Amygdala (tissue), 56 donors: ENCODE results near the gene TFF1.

Experiments
- DNase-seq, 56 donors: peaks; one replicate each; lab custom pipeline; 2025; lab: John Stamatoyannopoulos, UW

TFF1 gene

GRCh38 chr21:42330380-42331371, 35.7 kb downstream of the TFF1 start:
- DNase-seq: no peak

DNA sequence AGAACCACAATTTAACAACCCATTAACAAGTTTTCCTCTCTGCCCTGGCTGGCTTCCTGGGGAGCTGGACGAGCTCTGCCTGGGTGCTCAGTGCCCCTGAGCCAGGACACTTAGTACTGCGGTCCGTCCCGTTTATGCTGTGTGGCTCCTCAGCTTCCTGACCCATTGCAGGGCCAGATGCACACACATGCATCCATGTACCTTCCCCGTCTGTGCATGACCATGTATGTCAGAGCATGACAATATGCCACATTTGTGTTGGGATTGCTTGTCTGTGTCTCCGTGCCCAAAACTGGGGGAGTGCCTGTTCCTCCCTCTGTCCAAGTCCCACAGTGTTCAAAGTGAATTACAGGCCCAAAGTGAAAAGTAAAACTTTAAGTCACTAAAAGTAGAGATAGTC, 41.4 kb downstream of the TFF1 start:
- DNase-seq: no peak

- DNase-seq: no peak
Observed at GRCh38 chr21:42321845-42322244, 44.5 kb downstream of the TFF1 start.

DNA sequence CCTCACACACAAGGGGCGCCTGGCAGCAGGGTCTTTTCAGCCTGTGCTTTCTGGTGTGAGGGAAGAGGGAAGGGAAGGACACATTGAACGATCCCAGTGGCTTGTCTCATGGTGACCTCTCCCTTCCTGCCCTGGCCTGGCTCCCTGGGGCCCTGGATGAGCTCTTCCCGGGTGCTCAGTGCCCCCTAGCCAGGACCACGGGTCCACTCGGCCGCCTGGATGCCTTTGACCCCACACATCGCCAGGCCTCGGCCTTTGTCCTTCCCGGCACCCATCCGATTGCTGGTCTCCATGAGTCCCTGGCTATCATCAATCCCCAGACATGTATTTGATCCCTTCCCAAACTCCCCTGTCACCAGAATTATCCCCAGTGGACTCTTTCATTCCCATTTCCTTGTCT, 45.1 kb downstream of the TFF1 start:
- DNase-seq: no peak

GRCh38 chr21:42320791-42321190, 45.5 kb downstream of the TFF1 start:
- DNase-seq: no peak

DNA sequence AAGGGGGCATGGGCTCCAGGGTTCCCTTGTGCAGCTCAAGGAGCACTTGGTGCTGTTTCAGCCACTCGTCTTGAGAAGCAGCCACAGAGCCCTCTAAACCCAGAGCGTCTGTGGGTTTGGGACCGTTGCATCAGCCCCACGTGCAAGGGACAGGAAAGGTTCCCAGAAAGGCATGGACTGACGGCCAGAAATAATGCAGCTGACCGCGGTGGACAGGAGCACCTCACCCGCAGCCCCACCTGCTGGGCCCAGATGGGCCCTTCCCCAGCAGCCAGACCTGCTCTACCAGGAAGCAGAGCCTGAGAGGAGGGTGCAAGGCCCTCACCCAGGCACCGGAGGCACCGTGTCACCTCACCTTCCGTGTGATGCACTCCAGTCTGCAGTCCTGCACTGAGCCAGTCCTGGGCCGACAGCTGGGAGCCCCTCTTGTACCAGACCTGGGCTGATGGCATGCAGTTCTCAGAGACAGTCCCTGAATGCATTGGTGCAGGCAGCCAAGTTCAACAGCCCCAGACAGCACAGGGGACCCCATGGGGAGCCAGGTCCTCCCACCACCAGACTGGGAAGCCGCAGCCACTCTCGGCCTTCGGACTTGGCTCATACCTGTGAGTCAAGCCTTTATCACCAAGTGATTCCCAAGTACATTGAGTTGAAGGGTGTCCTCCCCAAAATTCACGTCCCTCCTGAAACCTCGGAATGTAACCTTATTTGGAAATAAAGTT, 46.3 kb downstream of the TFF1 start:
- DNase-seq: no peak

GRCh38 chr21:42319376-42319775, 47.0 kb downstream of the TFF1 start:
- DNase-seq: no peak

GRCh38 chr21:42317826-42318746, 48.2 kb downstream of the TFF1 start:
- no peak for DNase-seq

DNA sequence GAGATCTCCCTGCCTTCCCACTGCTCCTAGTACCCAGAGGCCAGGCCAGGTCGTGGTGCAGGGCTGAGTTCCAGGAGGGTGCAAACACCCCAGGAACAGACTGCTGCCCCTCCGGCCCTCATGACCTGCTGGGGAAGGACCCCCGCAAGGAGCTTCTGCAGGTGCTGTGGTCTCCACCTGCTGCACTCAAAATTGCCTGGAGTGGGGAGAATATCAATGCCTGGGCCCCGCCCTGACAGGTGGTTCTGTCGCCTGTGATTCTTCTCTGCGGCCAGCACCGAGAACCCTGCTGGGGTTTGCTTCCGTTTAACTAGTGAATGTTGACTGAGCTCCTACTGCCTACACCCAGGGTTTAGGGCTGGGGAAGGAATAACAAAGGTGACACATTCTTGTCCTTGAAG, 49.0 kb downstream of the TFF1 start:
- no peak for DNase-seq

DNA sequence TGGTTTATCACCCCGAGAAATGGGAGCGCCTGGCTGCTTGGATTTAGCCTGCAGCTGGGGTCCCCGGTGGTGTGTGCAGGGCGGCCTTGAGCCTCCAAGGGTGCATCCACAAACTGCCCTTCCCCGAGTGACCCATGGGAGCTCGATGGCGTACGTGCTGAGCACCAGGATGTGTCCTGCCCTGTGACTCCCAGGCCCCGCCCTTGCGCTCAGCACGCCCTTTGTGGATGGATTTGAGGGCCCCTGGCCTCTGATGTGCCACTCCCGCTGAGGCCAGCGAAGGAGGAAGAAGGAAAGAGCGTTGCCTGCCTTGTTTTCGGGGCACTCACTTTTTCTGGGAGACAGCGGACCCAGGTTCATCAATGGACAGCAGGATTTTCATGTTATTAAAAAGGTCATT, 49.4 kb downstream of the TFF1 start:
- DNase-seq: no peak

DNA sequence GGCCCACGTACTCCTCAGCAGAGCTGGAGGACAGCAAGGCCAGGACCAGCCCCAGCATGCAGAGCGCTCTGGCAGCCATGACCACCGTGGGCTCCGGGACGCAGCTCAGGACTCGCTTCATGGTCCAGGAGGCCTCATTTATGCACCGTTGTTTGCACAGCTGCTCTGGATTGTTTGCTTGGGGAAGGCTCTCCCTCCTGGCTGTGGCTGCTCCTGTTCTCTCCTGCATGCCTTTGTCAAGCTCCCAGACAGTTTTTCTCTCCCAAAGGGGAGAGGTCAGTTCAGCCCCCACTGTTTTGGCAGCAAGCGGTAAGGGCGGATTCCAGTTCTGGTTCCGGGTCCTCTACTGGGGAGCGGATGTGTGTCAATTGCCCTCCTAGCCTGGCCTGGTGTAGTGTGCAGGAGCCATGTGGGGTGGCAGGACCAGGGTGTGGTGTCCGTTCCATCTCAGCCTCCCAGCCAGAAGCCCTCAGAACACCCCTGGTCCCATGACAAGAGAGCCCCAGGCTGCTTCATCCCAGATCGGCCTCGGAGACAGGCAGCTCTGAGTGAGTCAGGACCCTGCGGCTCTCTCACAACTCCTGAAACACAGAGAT, 50.9 kb downstream of the TFF1 start, which contains the start of gene TFF3:
Gene TFF3 (minus strand): TSS at position 114 of the 596 bp plus-strand sequence. CDS start 35 bp downstream, at position 79.
- no peak for DNase-seq

DNA sequence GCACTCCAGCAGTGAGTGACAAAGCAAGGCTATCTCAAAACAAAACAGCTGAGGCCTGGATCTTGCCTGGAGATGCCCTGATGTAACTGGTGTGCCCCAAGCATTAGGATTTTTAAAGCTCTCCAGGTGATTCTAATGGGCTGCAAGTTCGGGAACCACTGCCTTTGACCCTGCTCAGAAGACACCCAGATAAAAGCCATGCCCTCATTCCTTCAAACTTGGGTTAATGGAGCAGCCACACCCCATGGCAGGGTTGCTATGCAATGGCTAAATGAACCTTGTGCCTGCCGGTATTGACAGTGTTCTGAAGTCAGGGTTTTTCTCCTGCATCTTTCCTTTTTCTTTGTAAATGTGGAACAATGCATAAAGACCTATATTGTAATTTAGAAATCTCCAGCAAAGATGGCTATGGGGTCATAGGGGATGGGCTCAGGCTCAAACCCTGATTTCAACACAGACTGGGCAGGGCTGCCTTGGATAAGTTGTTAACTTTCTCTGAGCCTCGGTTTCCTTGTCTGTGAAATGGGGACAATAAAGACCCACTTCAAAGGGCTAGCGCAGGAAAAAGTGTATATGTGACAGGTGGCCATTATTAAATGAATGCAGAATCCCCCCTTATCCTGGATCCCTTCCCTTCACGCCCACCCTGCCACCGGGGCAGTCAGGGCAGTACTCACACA, 51.6 kb downstream of the TFF1 start:
- DNase-seq: no peak

GRCh38 chr21:42313501-42313969, 52.8 kb downstream of the TFF1 start:
- DNase-seq: no peak

- DNase-seq: no peak
Observed at GRCh38 chr21:42312626-42313104, 53.7 kb downstream of the TFF1 start.
